ENCODE data around the gene B3GAT1. TPM values are rescaled to one million over a fixed set of nuclear protein-coding genes. Genes with fewer than 3 reads are reported as not detected.

The B3GAT1 gene
- total and polyA plus RNA-seq, 9 donors, result 0.09 to 0.86 (median 0.27) TPM

GRCh38 chr11:134384406-134384805, 27.6 kb downstream of the B3GAT1 start:
- Histone ChIP-seq H3K27ac (ENCODE audit: low read length) (no peak overlapping the region), H3K9me3 (replicated peaks; ENCODE audit: control insufficient read depth, low read depth, low read length) (no peaks in the 10 kb centered on the region), H3K4me1 (ENCODE audit: control insufficient read depth, insufficient read depth, low read length) (peaks cover 21% of the 10 kb centered on the region), H3K4me3 (ENCODE audit: low read length) (no peak overlapping the region), H3K36me3 (ENCODE audit: control insufficient read depth, insufficient read depth, low read length) (no peaks in the 10 kb centered on the region), H3K27me3 (ENCODE audit: control insufficient read depth, insufficient read depth, low read length) (no peaks in the 10 kb centered on the region)
- no peak for DNase-seq
- 88% methylated on average over 11 of the region's 14 CpGs for WGBS (ENCODE audit: insufficient coverage)

GRCh38 chr11:134383576-134384221, 28.3 kb downstream of the B3GAT1 start:
- WGBS (ENCODE audit: insufficient coverage), result 89% methylated on average over 78 of the region's 78 CpGs
- no peaks in the 10 kb centered on the region for H3K27me3 ChIP-seq (ENCODE audit: control insufficient read depth, insufficient read depth, low read length)

GRCh38 chr11:134382830-134383229, 29.2 kb downstream of the B3GAT1 start:
- Histone ChIP-seq H3K4me3 (ENCODE audit: low read length) (no peak overlapping the region), H3K27ac (ENCODE audit: low read length) (no peak overlapping the region)
- WGBS (ENCODE audit: insufficient coverage), result 89% methylated on average over 18 of the region's 24 CpGs

More at GRCh38 chr11:134383576-134384221, 28.3 kb downstream of the B3GAT1 start:
- Histone ChIP-seq H3K4me3 (ENCODE audit: low read length) (no peak overlapping the region), H3K27ac (ENCODE audit: low read length) (no peak overlapping the region), H3K36me3 (ENCODE audit: control insufficient read depth, insufficient read depth, low read length) (no peaks in the 10 kb centered on the region), H3K4me1 (ENCODE audit: control insufficient read depth, insufficient read depth, low read length) (peaks cover 21% of the 10 kb centered on the region), H3K9me3 (replicated peaks; ENCODE audit: control insufficient read depth, low read depth, low read length) (no peaks in the 10 kb centered on the region)
- no peak for DNase-seq

GRCh38 chr11:134382257-134382656, 29.8 kb downstream of the B3GAT1 start:
- Histone ChIP-seq H3K4me1 (ENCODE audit: control insufficient read depth, insufficient read depth, low read length) (peaks cover 20% of the 10 kb centered on the region), H3K27ac (ENCODE audit: low read length) (no peak overlapping the region), H3K4me3 (ENCODE audit: low read length) (no peak overlapping the region), H3K36me3 (ENCODE audit: control insufficient read depth, insufficient read depth, low read length) (no peaks in the 10 kb centered on the region), H3K9me3 (replicated peaks; ENCODE audit: control insufficient read depth, low read depth, low read length) (no peaks in the 10 kb centered on the region), H3K27me3 (ENCODE audit: control insufficient read depth, insufficient read depth, low read length) (no peaks in the 10 kb centered on the region)
- DNase-seq, result no peak
- 78% methylated on average over 6 of the region's 8 CpGs for WGBS (ENCODE audit: insufficient coverage)

More at GRCh38 chr11:134382830-134383229, 29.2 kb downstream of the B3GAT1 start:
- H3K36me3 ChIP-seq (ENCODE audit: control insufficient read depth, insufficient read depth, low read length), result no peaks in the 10 kb centered on the region
- H3K27me3 ChIP-seq (ENCODE audit: control insufficient read depth, insufficient read depth, low read length), result no peaks in the 10 kb centered on the region
- peaks cover 21% of the 10 kb centered on the region for H3K4me1 ChIP-seq (ENCODE audit: control insufficient read depth, insufficient read depth, low read length)
- DNase-seq, result no peak
- no peaks in the 10 kb centered on the region for H3K9me3 ChIP-seq (replicated peaks; ENCODE audit: control insufficient read depth, low read depth, low read length)

- H3K4me1 ChIP-seq (ENCODE audit: control insufficient read depth, insufficient read depth, low read length), result peaks cover 9% of the 10 kb centered on the region
- no peak for DNase-seq
- no peak overlapping the region for H3K4me3 ChIP-seq (ENCODE audit: low read length)
- WGBS (ENCODE audit: insufficient coverage), result 77% methylated on average over 4 of the region's 4 CpGs
- H3K27me3 ChIP-seq (ENCODE audit: control insufficient read depth, insufficient read depth, low read length), result no peaks in the 10 kb centered on the region
- H3K36me3 ChIP-seq (ENCODE audit: control insufficient read depth, insufficient read depth, low read length), result no peaks in the 10 kb centered on the region
- H3K27ac ChIP-seq (ENCODE audit: low read length), result no peak overlapping the region
- H3K9me3 ChIP-seq (replicated peaks; ENCODE audit: control insufficient read depth, low read depth, low read length), result no peaks in the 10 kb centered on the region
Observed at GRCh38 chr11:134380785-134381184, 31.3 kb downstream of the B3GAT1 start.

- H3K27me3 ChIP-seq (ENCODE audit: control insufficient read depth, insufficient read depth, low read length), result no peaks in the 10 kb centered on the region
- H3K4me1 ChIP-seq (ENCODE audit: control insufficient read depth, insufficient read depth, low read length), result peaks cover 5% of the 10 kb centered on the region
- no peak overlapping the region for H3K4me3 ChIP-seq (ENCODE audit: low read length)
- H3K27ac ChIP-seq (ENCODE audit: low read length), result no peak overlapping the region
- H3K9me3 ChIP-seq (replicated peaks; ENCODE audit: control insufficient read depth, low read depth, low read length), result no peaks in the 10 kb centered on the region
- WGBS (ENCODE audit: insufficient coverage), result 79% methylated on average over 10 of the region's 12 CpGs
- H3K36me3 ChIP-seq (ENCODE audit: control insufficient read depth, insufficient read depth, low read length), result no peaks in the 10 kb centered on the region
- DNase-seq, result no peak
Observed at GRCh38 chr11:134380229-134380628, 31.8 kb downstream of the B3GAT1 start.

- DNase-seq, result no peak
- no CpG with 5 or more reads among the region's 2 CpGs for WGBS (ENCODE audit: insufficient coverage)
- no peak overlapping the region for H3K4me3 ChIP-seq (ENCODE audit: low read length)
- no peaks in the 10 kb centered on the region for H3K9me3 ChIP-seq (replicated peaks; ENCODE audit: control insufficient read depth, low read depth, low read length)
- H3K4me1 ChIP-seq (ENCODE audit: control insufficient read depth, insufficient read depth, low read length), result no peaks in the 10 kb centered on the region
- H3K27ac ChIP-seq (ENCODE audit: low read length), result no peak overlapping the region
- no peaks in the 10 kb centered on the region for H3K36me3 ChIP-seq (ENCODE audit: control insufficient read depth, insufficient read depth, low read length)
- no peaks in the 10 kb centered on the region for H3K27me3 ChIP-seq (ENCODE audit: control insufficient read depth, insufficient read depth, low read length)
Observed at GRCh38 chr11:134379241-134379640, 32.8 kb downstream of the B3GAT1 start.

- WGBS (ENCODE audit: insufficient coverage), result 86% methylated on average over 11 of the region's 14 CpGs
Observed at GRCh38 chr11:134377876-134378275, 34.2 kb downstream of the B3GAT1 start.

GRCh38 chr11:134376150-134376921, 35.7 kb downstream of the B3GAT1 start:
- Histone ChIP-seq H3K27ac (ENCODE audit: low read length) (no peak overlapping the region), H3K36me3 (ENCODE audit: control insufficient read depth, insufficient read depth, low read length) (no peaks in the 10 kb centered on the region), H3K9me3 (replicated peaks; ENCODE audit: control insufficient read depth, low read depth, low read length) (no peaks in the 10 kb centered on the region), H3K4me1 (ENCODE audit: control insufficient read depth, insufficient read depth, low read length) (no peaks in the 10 kb centered on the region), H3K4me3 (ENCODE audit: low read length) (no peak overlapping the region), H3K27me3 (ENCODE audit: control insufficient read depth, insufficient read depth, low read length) (no peaks in the 10 kb centered on the region)
- DNase-seq, result no peak
- WGBS (ENCODE audit: insufficient coverage), result 71% methylated on average over 15 of the region's 18 CpGs

More at GRCh38 chr11:134377876-134378275, 34.2 kb downstream of the B3GAT1 start:
- H3K27ac ChIP-seq (ENCODE audit: low read length), result no peak overlapping the region
- no peaks in the 10 kb centered on the region for H3K36me3 ChIP-seq (ENCODE audit: control insufficient read depth, insufficient read depth, low read length)
- H3K9me3 ChIP-seq (replicated peaks; ENCODE audit: control insufficient read depth, low read depth, low read length), result no peaks in the 10 kb centered on the region
- H3K4me1 ChIP-seq (ENCODE audit: control insufficient read depth, insufficient read depth, low read length), result no peaks in the 10 kb centered on the region
- H3K4me3 ChIP-seq (ENCODE audit: low read length), result no peak overlapping the region
- no peak for DNase-seq
- no peaks in the 10 kb centered on the region for H3K27me3 ChIP-seq (ENCODE audit: control insufficient read depth, insufficient read depth, low read length)

GRCh38 chr11:134374891-134375550, 37.0 kb downstream of the B3GAT1 start:
- Histone ChIP-seq H3K36me3 (ENCODE audit: control insufficient read depth, insufficient read depth, low read length) (no peaks in the 10 kb centered on the region), H3K4me3 (ENCODE audit: low read length) (no peak overlapping the region), H3K9me3 (replicated peaks; ENCODE audit: control insufficient read depth, low read depth, low read length) (no peaks in the 10 kb centered on the region), H3K27me3 (ENCODE audit: control insufficient read depth, insufficient read depth, low read length) (no peaks in the 10 kb centered on the region), H3K27ac (ENCODE audit: low read length) (no peak overlapping the region), H3K4me1 (ENCODE audit: control insufficient read depth, insufficient read depth, low read length) (no peaks in the 10 kb centered on the region)
- 77% methylated on average over 15 of the region's 16 CpGs for WGBS (ENCODE audit: insufficient coverage)
- no peak for DNase-seq
